H9 (cell line): ENCODE data around the gene SLC27A6. TPM values are rescaled to one million over a fixed set of nuclear protein-coding genes. Genes with fewer than 3 reads are reported as not detected.

Source experiments
- DNase-seq: peaks from one replicate; pipeline ENCODE4 v3.0.0-alpha.2; 2017
- H2AFZ ChIP-seq: one replicate; pipeline ENCODE4 v1.6.1; 2013; ENCODE audit warnings: mild to moderate bottlenecking, low read length, control low read depth, moderate library complexity
- H2AK5ac ChIP-seq: 2 replicates; pipeline ENCODE4 v1.6.1; 2013; ENCODE audit warnings: low read length, control low read depth, mixed read lengths; ENCODE audit not compliant: insufficient read length
- H2BK120ac ChIP-seq: one replicate; pipeline ENCODE4 v1.6.1; 2013; ENCODE audit warnings: low read depth, mild to moderate bottlenecking, low read length, control low read depth, inconsistent platforms; ENCODE audit not compliant: poor library complexity, severe bottlenecking
- H2BK12ac ChIP-seq: 2 replicates; pipeline ENCODE4 v1.6.1; 2013; ENCODE audit warnings: low read length, control low read depth, mixed read lengths, low read depth; ENCODE audit not compliant: insufficient read length
- H2BK15ac ChIP-seq: 2 replicates; pipeline ENCODE4 v1.6.1; 2013; ENCODE audit warnings: low read depth, low read length, control low read depth
- H2BK20ac ChIP-seq: one replicate; pipeline ENCODE4 v1.6.1; 2013; ENCODE audit warnings: low read depth, mild to moderate bottlenecking, low read length, control low read depth, inconsistent platforms; ENCODE audit not compliant: poor library complexity, severe bottlenecking
- H2BK5ac ChIP-seq: 2 replicates; pipeline ENCODE4 v1.6.1; 2013; ENCODE audit warnings: low read length, control low read depth, mixed read lengths; ENCODE audit not compliant: insufficient read length
- H3K14ac ChIP-seq: 2 replicates; pipeline ENCODE4 v1.6.1; 2013; ENCODE audit warnings: low read length, control low read depth; ENCODE audit not compliant: insufficient read depth
- H3K18ac ChIP-seq: 2 replicates; pipeline ENCODE4 v1.6.1; 2013; ENCODE audit warnings: low read depth, mild to moderate bottlenecking, mixed read lengths, low read length, control low read depth; ENCODE audit not compliant: insufficient read length
- H3K23ac ChIP-seq: 2 replicates; pipeline ENCODE4 v1.6.1; 2013; ENCODE audit warnings: low read length, control low read depth, mixed read lengths, low read depth; ENCODE audit not compliant: insufficient read length
- H3K23me2 ChIP-seq: 2 replicates; pipeline ENCODE4 v1.6.1; 2013; ENCODE audit warnings: low read depth, mild to moderate bottlenecking, mixed read lengths, low read length, control low read depth; ENCODE audit not compliant: insufficient read length, poor library complexity, severe bottlenecking
- H3K27ac ChIP-seq: 2 replicates; pipeline ENCODE4 v1.5.1; 2013; ENCODE audit warnings: low read length, control low read depth, mixed read lengths, low read depth; ENCODE audit not compliant: insufficient read length
- H3K27me3 ChIP-seq: 2 replicates; pipeline ENCODE4 v1.6.1; 2013; ENCODE audit warnings: low read length, control low read depth, inconsistent platforms; ENCODE audit not compliant: insufficient read depth
- H3K4ac ChIP-seq: 2 replicates; pipeline ENCODE4 v1.6.1; 2013; ENCODE audit warnings: low read depth, mild to moderate bottlenecking, control low read depth, inconsistent platforms, low read length, moderate library complexity
- H3K4me1 ChIP-seq: 2 replicates; pipeline ENCODE4 v1.6.1; 2013; ENCODE audit warnings: low read length, control low read depth, inconsistent platforms; ENCODE audit not compliant: insufficient read depth
- H3K4me2 ChIP-seq: 2 replicates; pipeline ENCODE4 v1.6.1; 2013; ENCODE audit warnings: low read length, control low read depth, mixed read lengths; ENCODE audit not compliant: insufficient read length, insufficient read depth
- H3K56ac ChIP-seq: 2 replicates; pipeline ENCODE4 v1.6.1; 2013; ENCODE audit warnings: low read depth, mild to moderate bottlenecking, mixed read lengths, low read length, control low read depth; ENCODE audit not compliant: insufficient read length
- H3K79me1 ChIP-seq: 2 replicates; pipeline ENCODE4 v1.6.1; 2013; ENCODE audit warnings: low read depth, mild to moderate bottlenecking, moderate library complexity, low read length, control low read depth, inconsistent platforms; ENCODE audit not compliant: insufficient read depth, poor library complexity, severe bottlenecking
- H3K79me2 ChIP-seq: 2 replicates; pipeline ENCODE4 v1.6.1; 2013; ENCODE audit warnings: low read length, control low read depth, inconsistent platforms; ENCODE audit not compliant: insufficient read depth
- H3K9ac ChIP-seq: 2 replicates; pipeline ENCODE4 v1.6.1; 2013; ENCODE audit warnings: low read length, control low read depth, mixed read lengths; ENCODE audit not compliant: insufficient read length; ENCODE audit errors: extremely low read depth
- H3K9me3 ChIP-seq: one replicate; pipeline ENCODE4 v1.6.1; 2013; ENCODE audit warnings: low read depth, low read length, inconsistent platforms; ENCODE audit not compliant: control insufficient read depth
- H3T11ph ChIP-seq: one replicate; pipeline ENCODE4 v1.6.1; 2013; ENCODE audit warnings: mild to moderate bottlenecking, low read length, control low read depth, inconsistent platforms
- H4K20me1 ChIP-seq: one replicate; pipeline ENCODE4 v1.6.1; 2013; ENCODE audit not compliant: control insufficient read depth, insufficient read length, insufficient read depth
- H4K5ac ChIP-seq: 2 replicates; pipeline ENCODE4 v1.6.1; 2013; ENCODE audit warnings: low read depth, mild to moderate bottlenecking, mixed read lengths, low read length, control low read depth; ENCODE audit not compliant: insufficient read length
- H4K8ac ChIP-seq: replicated peaks from 2 replicates; pipeline ENCODE4 v1.6.1; 2013; ENCODE audit warnings: low read length, control low read depth, mixed read lengths, low read depth; ENCODE audit not compliant: insufficient read length
- H4K91ac ChIP-seq: 2 replicates; pipeline ENCODE4 v1.6.1; 2013; ENCODE audit warnings: low read depth, mild to moderate bottlenecking, moderate library complexity, mixed read lengths, low read length, control low read depth; ENCODE audit not compliant: insufficient read length
- H3K27ac Mint-ChIP-seq, 3 experiments: 2 replicates in 2 of 3; 3 replicates in 1 of 3; pipeline ENCODE4 v1.8.0; 2020 to 2021; ENCODE audit warnings: mixed read lengths in 3 of 3, mild to moderate bottlenecking in 1 of 3, moderate library complexity in 1 of 3
- H3K27me3 Mint-ChIP-seq: 2 replicates; pipeline ENCODE4 v1.8.0; 2021; ENCODE audit warnings: low read depth, mild to moderate bottlenecking, moderate library complexity, mixed read lengths
- H3K36me3 Mint-ChIP-seq, 3 experiments: 2 replicates in 2 of 3; 3 replicates in 1 of 3; pipeline ENCODE4 v1.8.0; 2020 to 2021; ENCODE audit warnings: low read depth in 3 of 3, mixed read lengths in 3 of 3; ENCODE audit not compliant: insufficient read depth in 1 of 3
- H3K4me1 Mint-ChIP-seq, 2 experiments: 2 replicates each; pipeline ENCODE4 v1.8.0; 2020; ENCODE audit warnings: mixed read lengths in 2 of 2
- H3K4me3 Mint-ChIP-seq, 2 experiments: 2 replicates in 1 of 2; 3 replicates in 1 of 2; pipeline ENCODE4 v1.8.0; 2020 to 2021; ENCODE audit warnings: mild to moderate bottlenecking in 2 of 2, mixed read lengths in 2 of 2, moderate library complexity in 1 of 2
- H3K9me3 Mint-ChIP-seq, 2 experiments: 2 replicates in 1 of 2; 3 replicates in 1 of 2; pipeline ENCODE4 v1.8.0; 2020; ENCODE audit warnings: mild to moderate bottlenecking in 2 of 2, mixed read lengths in 2 of 2, moderate library complexity in 1 of 2
- WGBS: extraction: QIAGEN DNeasy Blood & Tissue Kit; methylation state at CpG from one replicate; pipeline ENCODE4 v1.1.7; 2013; ENCODE audit warnings: missing lambda C conversion rate, low lambda C conversion rate, mixed read lengths; ENCODE audit not compliant: insufficient read length; ENCODE audit errors: extremely low coverage; 5-methylcytosine and 5-hydroxymethylcytosine counted together
- total RNA-seq: library from RNA; stranded (reverse); gene quantifications from 2 replicates; pipeline ENCODE4 v1.2.1, GENCODE V29; 2021
- TF ChIP-seq, protein P1 (sequence below): fragments of 200-600 bp; sonication (generic); conservative IDR thresholded peaks from 3 replicates; pipeline ENCODE4 v1.8.0; 2021; ENCODE audit warnings: antibody characterized with exemption, mild to moderate bottlenecking

SLC27A6 gene
- total RNA-seq, 1 experiment from 2014 or later: 3.0 TPM

- no peak overlapping the region for H4K91ac ChIP-seq
- H2BK5ac ChIP-seq: no peak overlapping the region
- H2BK20ac ChIP-seq: no peak overlapping the region
- H3K27me3 ChIP-seq: no peaks in the 10 kb centered on the region
- H3K9me3 ChIP-seq: no peaks in the 10 kb centered on the region
- H3K79me2 ChIP-seq: no peaks in the 10 kb centered on the region
- no peak overlapping the region for H3T11ph ChIP-seq
- no peak overlapping the region for H2AFZ ChIP-seq
- no peak overlapping the region for H4K5ac ChIP-seq
- H3K79me1 ChIP-seq: no peaks in the 10 kb centered on the region
- Mint-ChIP-seq H3K9me3 (no peaks in the 10 kb centered on the region), H3K27me3 (no peaks in the 10 kb centered on the region), H3K36me3 (no peaks in the 10 kb centered on the region), H3K27ac (no peak overlapping the region), H3K4me1 (no peaks in the 10 kb centered on the region), H3K4me3 (no peak overlapping the region)
- H3K4me1 ChIP-seq: no peaks in the 10 kb centered on the region
- H4K8ac ChIP-seq: no peak overlapping the region
- TF ChIP-seq, protein P1, sequence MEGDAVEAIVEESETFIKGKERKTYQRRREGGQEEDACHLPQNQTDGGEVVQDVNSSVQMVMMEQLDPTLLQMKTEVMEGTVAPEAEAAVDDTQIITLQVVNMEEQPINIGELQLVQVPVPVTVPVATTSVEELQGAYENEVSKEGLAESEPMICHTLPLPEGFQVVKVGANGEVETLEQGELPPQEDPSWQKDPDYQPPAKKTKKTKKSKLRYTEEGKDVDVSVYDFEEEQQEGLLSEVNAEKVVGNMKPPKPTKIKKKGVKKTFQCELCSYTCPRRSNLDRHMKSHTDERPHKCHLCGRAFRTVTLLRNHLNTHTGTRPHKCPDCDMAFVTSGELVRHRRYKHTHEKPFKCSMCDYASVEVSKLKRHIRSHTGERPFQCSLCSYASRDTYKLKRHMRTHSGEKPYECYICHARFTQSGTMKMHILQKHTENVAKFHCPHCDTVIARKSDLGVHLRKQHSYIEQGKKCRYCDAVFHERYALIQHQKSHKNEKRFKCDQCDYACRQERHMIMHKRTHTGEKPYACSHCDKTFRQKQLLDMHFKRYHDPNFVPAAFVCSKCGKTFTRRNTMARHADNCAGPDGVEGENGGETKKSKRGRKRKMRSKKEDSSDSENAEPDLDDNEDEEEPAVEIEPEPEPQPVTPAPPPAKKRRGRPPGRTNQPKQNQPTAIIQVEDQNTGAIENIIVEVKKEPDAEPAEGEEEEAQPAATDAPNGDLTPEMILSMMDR: no peak
- H3K18ac ChIP-seq: no peak overlapping the region
- H2BK12ac ChIP-seq: no peak overlapping the region
- H2BK15ac ChIP-seq: no peak overlapping the region
- no peak overlapping the region for H3K4me2 ChIP-seq
- no peak overlapping the region for H2BK120ac ChIP-seq
- no CpG with 5 or more reads among the region's 2 CpGs for WGBS
- no peak overlapping the region for H3K27ac ChIP-seq
- H2AK5ac ChIP-seq: no peak overlapping the region
- H3K56ac ChIP-seq: no peak overlapping the region
- no peak overlapping the region for H3K14ac ChIP-seq
- no peak for DNase-seq
- H3K23me2 ChIP-seq: no peaks in the 10 kb centered on the region
- no peak overlapping the region for H3K9ac ChIP-seq
- no peak overlapping the region for H3K4ac ChIP-seq
- H4K20me1 ChIP-seq: no peaks in the 10 kb centered on the region
- H3K23ac ChIP-seq: no peak overlapping the region
These were observed 44.7 kb upstream of the SLC27A6 start for GRCh38 chr5:128920345-128921215.
